HEK293T (cell line): ENCODE measurements around the gene MLXIP.

Experiments used
- ARNT ChIP-seq: fragments of 450-650 bp; IDR thresholded peaks from 2 replicates; pipeline ENCODE4 v1.6.1; 2017; ENCODE audit warnings: mild to moderate bottlenecking
- ELF4 ChIP-seq: fragments of 450-650 bp; IDR thresholded peaks from 2 replicates; pipeline ENCODE4 v1.6.1; 2017; ENCODE audit warnings: antibody characterized with exemption
- FOXA1 ChIP-seq: fragments of 450-650 bp; IDR thresholded peaks from 2 replicates; pipeline ENCODE4 v1.6.1; 2016; ENCODE audit warnings: mild to moderate bottlenecking
- FOXK2 ChIP-seq: fragments of 450-650 bp; IDR thresholded peaks from 2 replicates; pipeline ENCODE4 v1.6.1; 2016; ENCODE audit warnings: mild to moderate bottlenecking
- HDGF ChIP-seq: fragments of 450-650 bp; IDR thresholded peaks from 2 replicates; pipeline ENCODE4 v1.6.1; 2017; ENCODE audit warnings: antibody characterized with exemption, borderline replicate concordance
- NFRKB ChIP-seq: fragments of 450-650 bp; IDR thresholded peaks from 2 replicates; pipeline ENCODE4 v1.6.1; 2016; ENCODE audit warnings: mild to moderate bottlenecking, moderate library complexity
- SP1 ChIP-seq: fragments of 450-650 bp; IDR thresholded peaks from 2 replicates; pipeline ENCODE4 v1.6.1; 2017
- SUZ12 ChIP-seq: fragments of 450-650 bp; IDR thresholded peaks from 2 replicates; pipeline ENCODE4 v1.6.1; 2016; ENCODE audit warnings: mild to moderate bottlenecking
- TARDBP ChIP-seq: fragments of 450-650 bp; IDR thresholded peaks from 2 replicates; pipeline ENCODE4 v1.6.1; 2016

DNA sequence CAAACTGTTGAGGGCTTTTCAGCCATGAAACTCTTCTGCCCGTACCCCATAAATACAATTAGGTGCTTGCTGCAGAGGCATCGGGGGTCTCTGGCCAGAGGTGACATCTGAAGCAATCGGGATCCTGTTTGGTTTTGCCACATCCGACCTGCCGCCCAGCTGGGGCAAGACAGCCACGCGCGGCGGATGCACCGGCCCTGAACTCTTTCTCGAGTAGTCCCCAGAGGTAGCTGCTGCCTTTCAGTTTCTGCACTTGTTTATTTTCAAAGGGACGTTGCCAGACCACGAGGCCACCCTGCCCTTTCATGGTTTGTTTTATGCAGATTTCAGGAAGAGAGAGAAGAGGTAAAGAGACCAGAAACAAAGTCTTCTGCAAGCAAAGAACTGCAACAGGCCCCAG, 10.6 kb upstream of the MLXIP start:
- TF ChIP-seq TARDBP (no peak), FOXK2 (no peak), ELF4 (no peak), FOXA1 (no peak), HDGF (no peak), SUZ12 (no peak), ARNT (no peak), SP1 (no peak), NFRKB (no peak)
